Natural killer cell treated with Interleukin-12 subunit alpha and Interleukin-12 subunit beta and Interleukin-15 and Interleukin-18, amount 100 ng/mL, for 72 hours (primary cell): ENCODE data around the gene RRP7A. TPM values are rescaled to one million over a fixed set of nuclear protein-coding genes. Genes with fewer than 3 reads are reported as not detected.
"Not testable (repeated sequence)": the region's sequence is repeated elsewhere in the genome, so short reads cannot be mapped to it uniquely, and the experiment has no call there.

Experiments
- ATAC-seq, 2 donors: fragments of 150-1000 bp; cut with Tn5 transposase in 1 of 2; sonication (Bioruptor Pico), chemical (Tn5 transposase) in 1 of 2; 2 replicates each; pipeline ENCODE4 v1.10.0; 2021
- DNase-seq: peaks from one replicate; pipeline ENCODE4 v3.0.0; 2022; ENCODE audit warnings: low spot score
- H3K27ac Mint-ChIP-seq, 2 donors: 1 replicate in 1 of 2; 2 replicates in 1 of 2; pipeline ENCODE4 v1.8.0; 2022; ENCODE audit warnings: mixed read lengths in 2 of 2, mild to moderate bottlenecking in 1 of 2, moderate library complexity in 1 of 2
- H3K27me3 Mint-ChIP-seq, 2 donors: 1 replicate in 1 of 2; 2 replicates in 1 of 2; pipeline ENCODE4 v1.8.0; 2022; ENCODE audit warnings: mixed read lengths in 2 of 2
- H3K36me3 Mint-ChIP-seq: one replicate; pipeline ENCODE4 v1.8.0; 2022; ENCODE audit warnings: mixed read lengths
- H3K4me1 Mint-ChIP-seq, 2 donors: 1 replicate in 1 of 2; 2 replicates in 1 of 2; pipeline ENCODE4 v1.8.0; 2022; ENCODE audit warnings: low read depth in 2 of 2, mixed read lengths in 2 of 2, mild to moderate bottlenecking in 1 of 2
- H3K4me3 Mint-ChIP-seq: one replicate; pipeline ENCODE4 v1.8.0; 2022; ENCODE audit warnings: mixed read lengths
- H3K9me3 Mint-ChIP-seq: 2 replicates; pipeline ENCODE4 v1.8.0; 2022; ENCODE audit warnings: mixed read lengths
- total RNA-seq, 2 donors: library from RNA; stranded (reverse); gene quantifications; one replicate each; pipeline ENCODE4 v1.2.3, GENCODE V29; 2022

RRP7A gene
- total RNA-seq, 2 donors from 2014 or later: 81.8 to 119 TPM

GRCh38 chr22:42548597-42549330 lies 29.2 kb upstream of the RRP7A start:
- H3K9me3 Mint-ChIP-seq: no peaks in the 10 kb centered on the region
- H3K36me3 Mint-ChIP-seq: no peaks in the 10 kb centered on the region
- no peak overlapping the region for H3K4me3 Mint-ChIP-seq
- no peak for DNase-seq
- no peaks in the 10 kb centered on the region for H3K27me3 Mint-ChIP-seq
- H3K4me1 Mint-ChIP-seq: peaks cover 4 to 6% of the 10 kb centered on the region in 2 donors
- H3K27ac Mint-ChIP-seq: no peak overlapping the region
- no peak for ATAC-seq

GRCh38 chr22:42548126-42548525 lies 28.5 kb upstream of the RRP7A start:
- H3K27ac Mint-ChIP-seq, H3K4me1 Mint-ChIP-seq, ATAC-seq, H3K9me3 Mint-ChIP-seq, H3K36me3 Mint-ChIP-seq, H3K27me3 Mint-ChIP-seq, DNase-seq, H3K4me3 Mint-ChIP-seq: not testable (repeated sequence)

GRCh38 chr22:42547562-42547961 lies 28.0 kb upstream of the RRP7A start:
- H3K36me3 Mint-ChIP-seq: no peaks in the 10 kb centered on the region
- H3K4me3 Mint-ChIP-seq: no peak overlapping the region
- no peaks in the 10 kb centered on the region for H3K27me3 Mint-ChIP-seq
- H3K27ac Mint-ChIP-seq: no peak overlapping the region
- peaks cover 4 to 6% of the 10 kb centered on the region in 2 donors for H3K4me1 Mint-ChIP-seq
- DNase-seq (no peak), ATAC-seq (no peak)
- H3K9me3 Mint-ChIP-seq: no peaks in the 10 kb centered on the region

GRCh38 chr22:42544686-42545085 lies 25.1 kb upstream of the RRP7A start:
- no peaks in the 10 kb centered on the region for H3K27me3 Mint-ChIP-seq
- no peaks in the 10 kb centered on the region for H3K9me3 Mint-ChIP-seq
- H3K4me3 Mint-ChIP-seq: no peak overlapping the region
- H3K36me3 Mint-ChIP-seq: no peaks in the 10 kb centered on the region
- no peaks in the 10 kb centered on the region for H3K4me1 Mint-ChIP-seq
- no peak overlapping the region for H3K27ac Mint-ChIP-seq
- DNase-seq: no peak
- no peak for ATAC-seq

- H3K9me3 Mint-ChIP-seq, H3K36me3 Mint-ChIP-seq, H3K27ac Mint-ChIP-seq, H3K4me3 Mint-ChIP-seq, DNase-seq, H3K4me1 Mint-ChIP-seq, H3K27me3 Mint-ChIP-seq: not testable (repeated sequence)
- ATAC-seq: peak in 1 of 2 donors; percentile 56
These were observed 19.7 kb upstream of the RRP7A start for GRCh38 chr22:42539236-42539771.

- not testable (repeated sequence) for H3K4me3 Mint-ChIP-seq, H3K27ac Mint-ChIP-seq, H3K9me3 Mint-ChIP-seq, H3K36me3 Mint-ChIP-seq, H3K27me3 Mint-ChIP-seq, DNase-seq, H3K4me1 Mint-ChIP-seq
- peak; percentile 65 to 68 for ATAC-seq
These were observed 17.7 kb upstream of the RRP7A start for GRCh38 chr22:42537199-42537831.

GRCh38 chr22:42536634-42537033 lies 17.0 kb upstream of the RRP7A start:
- not testable (repeated sequence) for H3K4me1 Mint-ChIP-seq

GRCh38 chr22:42536166-42536565 lies 16.6 kb upstream of the RRP7A start:
- Mint-ChIP-seq H3K27me3 (no peaks in the 10 kb centered on the region), H3K4me1 (peaks cover 6 to 10% of the 10 kb centered on the region in 2 donors), H3K36me3 (no peaks in the 10 kb centered on the region), H3K4me3 (no peak overlapping the region), H3K9me3 (no peaks in the 10 kb centered on the region), H3K27ac (no peak overlapping the region)
- DNase-seq (no peak), ATAC-seq (no peak)

More at GRCh38 chr22:42536634-42537033, 17.0 kb upstream of the RRP7A start:
- not testable (repeated sequence) for H3K9me3 Mint-ChIP-seq, H3K36me3 Mint-ChIP-seq, ATAC-seq, H3K27me3 Mint-ChIP-seq, DNase-seq, H3K27ac Mint-ChIP-seq, H3K4me3 Mint-ChIP-seq

GRCh38 chr22:42535082-42535731 lies 15.6 kb upstream of the RRP7A start:
- not testable (repeated sequence) for H3K4me1 Mint-ChIP-seq, H3K9me3 Mint-ChIP-seq, ATAC-seq, DNase-seq, H3K27me3 Mint-ChIP-seq, H3K36me3 Mint-ChIP-seq, H3K4me3 Mint-ChIP-seq, H3K27ac Mint-ChIP-seq

GRCh38 chr22:42533638-42533977 lies 14.0 kb upstream of the RRP7A start:
- ATAC-seq: no peak
- Mint-ChIP-seq H3K4me1 (peaks cover 6 to 17% of the 10 kb centered on the region in 2 donors), H3K27ac (peak overlapping the region; percentile 58 to 76), H3K36me3 (no peaks in the 10 kb centered on the region), H3K27me3 (peaks cover 0 to 3% of the 10 kb centered on the region in 2 donors), H3K4me3 (peak overlapping the region; percentile 82), H3K9me3 (no peaks in the 10 kb centered on the region)
- no peak for DNase-seq

GRCh38 chr22:42531401-42532084 lies 11.9 kb upstream of the RRP7A start:
- H3K27me3 Mint-ChIP-seq, H3K9me3 Mint-ChIP-seq, H3K4me3 Mint-ChIP-seq, H3K27ac Mint-ChIP-seq, DNase-seq, ATAC-seq, H3K36me3 Mint-ChIP-seq: not testable (repeated sequence)
- peaks cover 6 to 17% of the 10 kb centered on the region in 2 donors for H3K4me1 Mint-ChIP-seq

- not testable (repeated sequence) for H3K27ac Mint-ChIP-seq, H3K9me3 Mint-ChIP-seq, ATAC-seq, DNase-seq, H3K4me3 Mint-ChIP-seq, H3K36me3 Mint-ChIP-seq, H3K27me3 Mint-ChIP-seq
- H3K4me1 Mint-ChIP-seq: peaks cover 6 to 17% of the 10 kb centered on the region in 2 donors
These were observed 9.8 kb upstream of the RRP7A start for GRCh38 chr22:42529435-42529834.

- DNase-seq (no peak), ATAC-seq (peak in 1 of 2 donors; percentile 70)
- peaks cover 6 to 14% of the 10 kb centered on the region in 2 donors for H3K4me1 Mint-ChIP-seq
- H3K27me3 Mint-ChIP-seq: peaks cover 0 to 7% of the 10 kb centered on the region in 2 donors
- no peaks in the 10 kb centered on the region for H3K36me3 Mint-ChIP-seq
- no peaks in the 10 kb centered on the region for H3K9me3 Mint-ChIP-seq
- H3K4me3 Mint-ChIP-seq: no peak overlapping the region
- H3K27ac Mint-ChIP-seq: no peak overlapping the region
These were observed 9.2 kb upstream of the RRP7A start for GRCh38 chr22:42528591-42529307.
